T-helper 1 cell (primary cell): ENCODE results near the gene PXMP4.
"Not testable (repeated sequence)": the region's sequence is repeated elsewhere in the genome, so short reads cannot be mapped to it uniquely, and the experiment has no call there.

Experiments
- DNase-seq, 5 donors: peaks; one replicate each; pipeline ENCODE4 v3.0.0-alpha.2; 2012 to 2020
- total RNA-seq, 4 donors: gene quantifications; one replicate each; lab custom pipeline; 2026; lab: John Stamatoyannopoulos, UW

PXMP4 gene, protein sequence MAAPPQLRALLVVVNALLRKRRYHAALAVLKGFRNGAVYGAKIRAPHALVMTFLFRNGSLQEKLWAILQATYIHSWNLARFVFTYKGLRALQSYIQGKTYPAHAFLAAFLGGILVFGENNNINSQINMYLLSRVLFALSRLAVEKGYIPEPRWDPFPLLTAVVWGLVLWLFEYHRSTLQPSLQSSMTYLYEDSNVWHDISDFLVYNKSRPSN
- 4.5 to 15.1 (median 10.9) reads per million in 4 donors for total RNA-seq

DNA sequence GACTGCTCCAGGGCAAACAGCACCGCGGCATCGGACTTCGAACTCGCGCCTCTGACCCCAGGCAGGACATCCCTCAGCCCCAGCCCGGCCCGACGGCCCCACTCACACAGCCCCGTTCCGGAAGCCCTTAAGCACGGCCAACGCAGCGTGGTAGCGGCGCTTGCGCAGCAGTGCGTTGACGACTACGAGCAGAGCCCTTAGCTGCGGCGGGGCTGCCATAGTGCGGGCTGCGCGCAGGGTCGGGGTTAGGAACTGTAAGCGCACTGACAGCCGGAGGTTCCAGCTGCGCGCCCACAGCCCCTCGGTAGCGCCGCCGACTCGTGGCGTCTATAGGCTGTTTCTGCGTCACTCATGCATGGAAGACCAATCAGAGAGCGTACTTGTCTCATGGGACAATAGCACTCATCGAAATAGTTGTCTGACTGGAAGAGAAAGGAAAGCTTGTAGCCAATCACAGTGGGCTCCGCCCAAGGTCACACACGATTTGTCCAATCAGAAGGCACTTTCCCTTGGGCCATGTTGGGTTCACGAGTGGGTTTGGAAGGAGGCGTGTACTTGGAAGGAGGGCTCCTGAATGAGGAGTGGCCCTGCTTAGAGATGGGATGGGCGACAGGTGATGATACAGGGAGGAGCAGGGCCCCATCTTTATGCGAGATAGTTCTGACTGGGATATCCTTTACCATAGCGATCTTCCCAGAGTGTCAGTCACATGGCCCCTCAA, at the start of gene PXMP4:
Gene PXMP4, minus strand, starts transcription at position 322 of the 721 bp plus-strand sequence. Its CDS starts 103 bp downstream, at position 219.
- peak; percentile 67 to 96 (median 79) for DNase-seq

DNA sequence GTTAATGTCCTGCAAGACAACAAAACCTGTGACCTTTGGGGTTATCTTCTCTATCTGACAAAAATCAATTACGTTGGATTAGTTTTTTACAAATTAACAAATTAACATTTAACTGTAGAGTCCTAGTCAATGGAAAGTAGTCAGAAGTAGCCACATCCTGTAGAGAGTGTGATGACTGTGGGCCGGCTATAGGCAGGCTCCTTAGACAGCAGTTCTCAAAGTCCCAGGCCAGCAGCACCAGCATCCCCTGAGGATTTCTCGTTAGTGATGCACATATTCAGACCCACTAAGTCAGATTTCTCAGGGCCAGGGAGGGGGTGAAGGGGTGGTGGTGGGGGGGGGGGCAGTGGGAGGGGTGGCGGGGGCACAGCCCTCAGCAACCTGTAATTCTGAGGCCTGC, 48.9 kb upstream of the PXMP4 start:
- DNase-seq = no peak

DNA sequence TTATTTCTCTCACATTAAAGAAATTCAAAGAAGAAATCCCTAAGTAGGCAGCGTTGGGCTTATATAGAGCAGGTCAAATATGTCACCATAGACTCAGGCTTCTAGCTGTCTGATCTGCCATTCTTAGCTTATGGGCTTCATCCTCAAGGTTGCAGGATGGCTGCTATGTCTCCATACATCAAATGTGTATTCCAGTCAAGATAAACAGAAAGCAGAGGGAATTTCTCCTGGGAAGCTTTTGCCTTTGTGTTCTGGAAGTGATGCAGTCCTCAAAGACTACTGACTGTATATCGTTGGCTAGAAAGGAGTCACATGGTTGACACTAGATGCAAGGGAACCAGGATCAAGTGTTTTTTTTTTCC, 47.6 kb upstream of the PXMP4 start:
- no peak for DNase-seq

DNA sequence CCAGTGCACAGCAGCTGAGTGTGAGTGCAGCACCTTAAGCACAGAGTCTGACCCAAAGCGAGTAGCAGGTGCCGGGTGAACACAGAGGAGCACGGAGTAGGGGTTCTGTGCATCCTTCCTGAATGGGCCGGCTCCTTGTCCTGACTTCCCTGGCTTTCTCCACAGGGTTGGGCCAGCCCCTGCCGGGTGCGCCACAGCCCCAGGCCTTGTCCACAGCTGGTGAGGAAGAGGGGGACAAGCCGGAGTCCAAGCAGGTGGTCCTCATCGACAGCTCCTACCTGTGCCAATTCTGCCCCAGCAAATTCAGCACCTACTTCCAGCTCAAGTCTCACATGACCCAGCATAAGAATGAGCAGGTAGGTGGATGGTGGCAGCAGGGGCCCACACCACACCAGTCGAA, 46.6 kb upstream of the PXMP4 start:
- DNase-seq = no peak

DNA sequence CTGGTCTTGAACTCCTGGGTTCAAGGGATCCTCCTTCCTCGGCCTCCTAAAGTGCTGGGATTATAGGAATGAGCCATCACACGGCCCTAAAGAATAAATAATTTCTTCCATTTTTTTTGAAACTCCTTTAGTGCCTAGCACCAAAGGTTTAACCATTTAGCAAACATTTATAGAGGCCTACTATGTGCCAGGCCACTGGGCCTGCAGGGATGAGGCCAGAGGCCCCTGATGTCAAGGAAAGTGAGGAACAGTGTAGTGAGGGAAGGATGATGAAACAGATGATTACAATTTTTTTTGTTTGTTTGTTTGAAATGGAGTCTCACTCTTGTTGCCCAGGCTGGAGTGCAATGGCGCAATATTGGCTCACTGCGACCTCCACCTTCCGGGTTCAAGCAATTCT, 45.5 kb upstream of the PXMP4 start:
- DNase-seq = no peak

DNA sequence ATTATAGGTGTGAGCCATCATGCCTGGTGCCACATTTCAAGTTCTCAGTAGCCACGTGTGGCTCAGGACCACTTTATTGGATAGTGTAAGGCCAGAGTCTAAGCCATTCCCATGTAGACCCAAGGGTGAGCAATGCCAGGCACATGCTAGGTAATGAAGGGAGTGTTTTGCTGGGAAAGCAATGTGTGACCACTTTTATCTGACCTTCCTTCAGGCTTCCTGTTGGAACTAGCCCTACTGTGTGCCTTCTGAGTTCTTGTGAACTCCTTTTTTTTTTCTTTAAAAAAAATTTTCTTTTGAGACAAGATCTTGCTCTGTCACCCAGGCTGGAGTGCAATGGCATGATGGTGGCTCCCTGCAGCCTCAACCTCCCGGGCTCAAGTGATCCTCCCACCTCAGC, 45.0 kb upstream of the PXMP4 start:
- no peak for DNase-seq

DNA sequence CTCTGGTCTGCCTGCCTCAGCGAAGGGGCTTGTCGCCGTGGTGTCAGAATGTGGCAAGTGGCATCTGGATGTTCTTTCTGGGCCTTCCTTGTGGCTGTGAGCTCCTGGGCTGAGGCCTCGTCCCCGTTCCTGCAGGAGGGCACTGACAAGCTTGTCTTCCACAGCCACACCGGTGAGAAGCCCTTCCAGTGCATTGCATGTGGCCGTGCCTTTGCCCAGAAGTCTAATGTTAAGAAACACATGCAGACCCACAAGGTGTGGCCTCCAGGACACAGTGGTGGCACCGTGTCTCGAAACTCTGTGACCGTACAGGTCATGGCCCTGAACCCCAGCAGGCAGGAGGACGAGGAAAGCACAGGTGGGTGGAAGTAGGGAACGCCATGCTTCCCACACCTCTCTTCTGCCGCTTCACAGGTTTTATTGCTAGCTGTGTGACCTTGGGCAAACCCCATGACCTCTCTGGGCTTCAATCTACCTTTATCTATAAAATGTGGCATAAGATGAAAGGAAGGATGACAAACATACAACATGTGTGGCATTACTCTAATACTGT, 41.7 kb upstream of the PXMP4 start:
- no peak for DNase-seq

DNA sequence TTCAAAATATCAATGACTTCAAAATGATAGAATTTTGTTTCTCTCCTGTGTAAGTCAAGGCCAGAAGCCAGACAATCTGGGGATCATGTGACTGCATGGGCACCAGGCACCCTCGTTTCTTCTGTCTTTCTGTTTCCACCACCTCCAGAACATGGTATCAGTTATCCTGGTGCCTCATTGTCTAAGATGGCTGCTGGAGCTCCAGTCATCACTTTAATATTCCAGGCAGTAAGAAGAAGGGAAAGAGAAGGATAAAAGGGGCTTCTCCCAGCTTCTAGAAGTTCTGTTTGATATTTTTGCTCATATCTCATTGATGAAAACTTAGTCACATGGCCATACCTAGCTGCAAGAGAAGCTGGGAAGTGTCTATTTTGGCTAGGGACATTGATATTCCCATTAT, 37.3 kb upstream of the PXMP4 start:
- no peak for DNase-seq

DNA sequence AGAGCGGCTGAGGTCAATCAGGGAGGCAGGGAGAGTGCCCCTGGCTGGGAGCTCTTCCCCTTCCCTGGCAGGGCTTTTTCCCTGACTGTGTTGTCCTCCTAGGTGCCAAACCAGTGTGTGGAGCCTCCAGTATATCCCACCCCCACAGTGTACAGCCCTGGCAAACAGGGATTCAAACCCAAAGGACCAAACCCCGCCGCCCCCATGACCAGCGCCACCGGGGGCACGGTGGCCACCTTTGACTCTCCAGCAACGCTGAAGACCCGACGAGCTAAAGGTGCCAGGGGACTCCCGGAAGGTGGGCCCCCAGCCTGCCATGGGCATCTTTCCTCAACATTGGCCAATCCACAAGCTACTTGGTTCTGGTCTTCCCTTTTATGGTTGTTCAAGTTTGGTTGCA, 36.9 kb upstream of the PXMP4 start:
- DNase-seq = no peak

DNA sequence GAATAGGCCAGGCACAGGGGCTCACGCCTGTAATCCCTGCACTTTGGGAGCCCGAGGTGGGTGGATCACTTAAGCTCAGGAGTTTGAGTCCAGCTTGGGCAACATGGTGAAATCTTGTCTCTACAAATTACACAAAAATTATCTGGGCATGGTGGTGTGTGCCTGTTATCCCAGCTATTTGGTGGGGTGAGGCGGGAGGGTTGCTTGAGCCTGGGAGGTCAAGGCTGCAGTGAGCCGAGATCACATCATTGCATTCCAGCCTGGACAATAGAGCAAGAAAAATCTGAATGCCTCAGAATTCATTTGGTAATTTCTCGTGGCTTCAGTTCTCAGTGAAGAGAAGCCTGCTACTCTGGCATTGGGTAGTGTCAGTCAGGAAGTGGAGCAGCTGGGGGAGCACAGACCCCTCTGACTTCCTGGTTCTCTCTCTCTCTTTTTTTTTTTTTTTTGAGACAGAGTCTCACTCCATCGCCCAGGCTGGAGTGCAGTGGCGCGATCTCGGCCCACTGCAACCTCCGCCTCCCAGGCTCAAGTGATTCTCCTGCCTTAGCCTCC, 35.9 kb upstream of the PXMP4 start:
- not testable (repeated sequence) for DNase-seq

DNA sequence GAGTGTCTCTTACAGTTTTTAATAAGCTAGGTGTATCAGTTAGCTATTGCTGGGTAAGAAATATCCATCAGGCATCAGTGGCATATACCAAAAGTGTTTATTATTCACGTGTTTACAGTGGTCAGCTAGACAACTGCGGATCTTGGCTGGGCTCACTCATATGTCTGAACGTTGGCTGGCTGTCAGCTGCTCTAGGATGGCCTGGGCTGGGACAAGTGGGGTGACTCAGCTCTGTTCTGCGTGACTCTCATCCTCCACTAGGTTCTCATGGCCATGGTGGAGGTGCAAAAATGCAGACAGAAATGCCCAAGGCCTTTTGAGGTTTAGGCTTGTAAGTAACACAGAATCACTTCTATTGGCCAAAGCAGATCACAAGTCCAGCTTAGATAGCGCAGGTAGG, 33.7 kb upstream of the PXMP4 start:
- no peak for DNase-seq

DNA sequence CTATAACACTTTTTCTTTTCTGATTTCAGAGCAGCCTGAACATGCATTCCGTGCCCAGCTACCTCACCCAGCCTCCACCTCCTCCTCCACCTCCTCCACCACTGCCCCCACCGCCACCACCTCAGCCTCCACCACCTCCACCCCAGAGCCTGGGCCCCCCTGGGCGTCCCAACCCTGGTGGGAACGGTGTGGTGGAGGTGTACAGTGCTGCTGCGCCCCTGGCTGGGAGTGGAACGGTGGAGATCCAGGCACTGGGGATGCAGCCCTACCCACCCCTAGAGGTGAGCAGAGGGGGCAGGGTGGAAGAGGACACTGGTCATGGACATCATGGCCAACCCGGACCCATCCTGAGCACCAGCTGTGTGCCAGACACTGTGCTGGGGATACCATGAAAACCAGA, 33.0 kb upstream of the PXMP4 start:
- DNase-seq = no peak

DNA sequence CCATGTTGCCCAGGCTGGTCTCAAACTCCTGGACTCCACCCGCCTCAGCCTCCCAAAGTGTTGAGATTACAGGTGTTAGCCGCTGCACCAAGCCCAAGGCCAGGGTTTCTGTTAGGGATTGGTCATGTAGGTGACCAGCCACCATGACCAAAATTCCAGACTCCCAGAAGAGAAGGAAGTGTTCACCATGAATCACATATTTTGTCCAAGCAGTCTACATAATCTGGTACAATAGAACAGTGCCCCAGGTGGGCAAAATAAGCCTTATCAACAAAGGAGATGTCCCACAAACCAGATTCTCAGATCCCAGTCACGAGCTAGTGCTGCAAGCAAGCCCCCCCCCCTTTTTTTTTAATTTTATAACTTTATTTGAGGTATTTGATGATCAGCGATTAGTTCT, 31.7 kb upstream of the PXMP4 start:
- DNase-seq = no peak

DNA sequence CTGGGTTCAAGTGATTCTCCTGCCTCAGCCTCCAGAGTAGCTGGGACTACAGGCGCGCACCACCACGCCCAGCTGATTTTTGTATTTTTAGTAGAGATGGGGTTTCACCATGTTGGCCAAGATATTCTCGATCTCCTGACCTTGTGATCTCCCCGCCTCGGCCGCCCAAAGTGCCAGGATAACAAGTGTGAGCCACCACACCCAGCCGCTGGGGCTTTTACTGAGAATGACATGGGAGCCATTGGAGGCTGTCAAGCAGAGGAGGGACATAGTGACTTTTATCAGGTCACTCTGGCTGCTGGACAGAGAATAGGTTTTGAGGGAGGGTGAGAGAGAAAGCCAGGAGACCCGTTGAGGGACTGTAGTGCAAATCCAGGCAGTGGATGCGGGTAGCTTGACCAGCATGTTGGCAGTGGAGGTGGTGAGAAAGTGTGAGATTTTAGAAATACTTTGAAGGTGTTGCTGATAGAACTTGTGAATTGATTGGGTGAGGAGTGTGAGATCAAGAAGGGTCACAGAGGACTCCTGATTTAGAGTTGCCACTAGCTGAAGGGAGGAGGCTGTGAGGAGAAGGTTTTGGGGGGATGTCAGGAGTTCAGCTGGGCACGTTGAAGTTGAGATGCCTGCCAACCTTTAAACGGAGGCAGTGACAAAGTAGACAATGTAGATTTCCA, 26.4 kb upstream of the PXMP4 start:
- no peak for DNase-seq

DNA sequence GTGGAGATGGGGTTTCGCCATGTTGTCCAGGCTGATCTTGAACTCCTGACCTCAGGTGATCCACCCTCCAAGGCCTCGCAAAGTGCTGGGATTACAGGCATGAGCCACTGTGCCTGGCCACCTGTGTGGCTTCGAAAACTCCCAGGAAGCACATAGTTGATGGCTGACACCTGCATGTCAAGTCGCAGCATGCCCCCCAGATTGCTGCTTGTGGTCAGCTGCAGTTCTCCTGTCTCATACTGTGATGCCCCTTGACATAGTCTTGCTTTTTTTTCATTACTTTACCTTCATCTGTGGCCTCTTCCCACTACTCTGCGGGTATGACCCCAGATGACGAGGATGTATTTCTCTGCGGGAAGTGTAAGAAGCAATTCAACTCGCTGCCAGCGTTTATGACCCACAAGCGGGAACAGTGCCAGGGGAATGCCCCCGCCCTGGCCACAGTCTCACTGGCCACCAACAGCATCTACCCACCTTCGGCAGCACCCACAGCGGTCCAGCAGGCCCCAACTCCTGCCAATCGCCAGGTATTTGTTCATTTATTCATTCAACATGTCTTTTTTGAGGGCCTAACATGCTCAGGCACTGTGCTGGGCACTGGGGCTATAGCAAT, 24.8 kb upstream of the PXMP4 start:
- DNase-seq = no peak

DNA sequence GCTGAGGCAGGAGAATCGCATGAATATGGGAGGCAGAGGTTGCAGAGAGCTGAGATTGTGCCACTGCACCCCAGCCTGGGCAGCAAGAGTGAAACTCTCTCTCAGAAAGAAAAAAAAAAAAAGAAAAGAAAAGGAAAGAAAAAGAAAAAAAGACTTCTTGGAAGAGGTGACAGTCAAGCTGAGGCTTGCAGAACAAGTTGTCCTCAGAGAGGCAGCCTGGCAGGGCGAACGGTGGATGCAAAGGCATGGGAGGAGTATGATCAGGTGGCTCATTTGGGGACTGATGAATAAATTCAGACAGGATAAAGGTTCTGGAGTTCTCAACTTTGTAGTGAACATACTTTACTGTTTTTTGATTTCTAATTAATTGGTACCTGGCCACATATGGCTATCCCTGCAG, 24.1 kb upstream of the PXMP4 start:
- DNase-seq = no peak

DNA sequence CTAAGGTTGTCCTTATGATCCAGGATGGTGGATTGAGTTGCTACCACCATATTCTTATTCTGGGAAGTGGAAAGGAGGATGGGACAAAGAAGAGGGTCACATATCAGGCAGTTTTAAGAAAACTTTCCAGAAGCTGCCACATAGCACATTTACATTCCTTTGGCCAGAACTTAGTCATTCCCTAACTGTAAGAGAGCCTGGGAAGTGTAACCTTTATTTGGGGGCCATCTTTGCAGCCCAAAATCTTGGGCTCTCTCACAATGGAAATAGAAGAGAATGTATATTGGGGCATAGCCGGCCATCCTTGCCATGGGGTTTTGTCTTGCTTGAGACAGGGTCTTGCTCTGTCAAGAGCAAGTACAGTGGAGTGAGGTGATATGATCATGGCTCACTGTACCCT, 20.1 kb upstream of the PXMP4 start:
- no peak for DNase-seq

DNA sequence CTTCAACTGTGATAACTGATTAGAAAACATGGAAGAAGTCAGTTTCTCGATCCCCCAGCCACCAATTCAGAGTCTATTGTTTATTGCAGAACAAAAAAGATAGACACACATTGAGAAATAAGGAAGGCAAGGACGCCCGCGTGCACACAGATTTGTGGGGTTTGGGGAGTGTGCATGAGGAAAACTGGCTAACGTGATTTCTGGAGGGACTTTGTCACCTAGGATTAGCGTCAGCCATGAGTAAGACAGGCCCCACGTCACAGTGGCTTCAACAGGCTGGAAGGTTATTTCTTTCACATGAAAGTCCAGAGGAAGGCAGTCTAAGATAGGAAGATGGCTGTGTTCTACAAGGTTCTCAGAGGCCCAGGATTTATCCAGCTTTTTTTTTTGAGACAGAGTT, 19.4 kb upstream of the PXMP4 start:
- no peak for DNase-seq

DNA sequence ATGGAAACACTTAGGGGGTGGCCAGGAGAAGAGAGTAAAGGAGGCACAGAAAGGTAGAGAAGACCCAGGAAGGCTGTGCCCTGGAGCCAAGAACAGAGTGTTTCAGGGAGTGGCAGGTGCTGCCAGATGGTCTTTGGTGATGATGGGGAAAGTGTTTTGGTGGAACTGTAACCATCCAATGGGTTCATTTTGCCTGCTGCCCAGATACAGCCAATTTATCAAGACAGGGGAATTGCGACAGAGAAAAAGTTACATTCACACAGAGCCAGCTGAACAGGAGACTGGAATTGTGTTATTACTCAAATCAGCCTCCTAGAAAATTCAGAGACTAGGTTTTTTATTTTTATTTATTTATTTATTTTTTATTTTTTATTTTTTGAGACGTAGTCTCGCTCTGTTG, 16.9 kb upstream of the PXMP4 start:
- DNase-seq = no peak

DNA sequence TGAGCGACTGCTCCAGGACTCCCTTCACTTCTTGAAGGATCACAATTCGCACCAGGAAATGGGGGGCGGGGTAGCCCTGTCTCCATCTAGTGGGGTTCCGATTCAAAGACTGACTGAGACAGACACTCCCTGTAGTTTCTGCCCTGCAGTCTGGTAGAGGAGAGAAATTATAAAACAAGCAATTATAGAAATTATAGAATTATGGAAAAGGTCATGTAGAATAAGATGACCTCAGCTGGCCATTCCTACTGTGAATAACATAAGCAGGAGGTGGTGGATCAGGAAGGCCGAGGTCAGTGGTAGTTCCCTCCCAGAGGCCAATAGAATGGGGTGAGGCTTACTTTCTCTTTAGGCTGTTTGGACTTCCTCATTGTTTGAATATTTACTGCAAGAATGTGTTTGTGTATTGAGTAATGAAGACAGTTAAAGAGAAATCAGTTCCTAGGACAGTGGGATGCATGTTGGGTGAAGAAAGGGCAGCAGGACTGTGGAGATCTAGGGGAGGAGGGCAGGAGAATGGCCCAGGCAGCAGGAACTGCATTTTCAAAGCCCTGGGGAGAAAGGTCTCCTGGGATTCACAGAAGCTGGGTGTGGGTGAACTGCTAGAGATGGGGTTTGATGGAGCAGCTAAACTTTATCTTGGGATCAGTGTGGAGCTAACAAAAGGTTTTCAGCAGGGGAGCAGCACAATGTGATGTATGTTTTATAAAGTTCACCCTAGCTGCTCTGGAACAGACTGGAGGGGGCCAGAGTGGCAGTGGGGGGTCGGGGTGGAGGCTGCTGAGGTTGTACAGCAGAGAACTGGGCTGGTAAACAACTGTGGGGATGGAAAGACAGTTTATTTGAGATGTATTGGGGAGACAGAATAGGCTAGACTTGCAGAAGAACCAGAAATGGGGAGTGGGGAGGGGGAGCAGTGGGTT, 13.8 kb upstream of the PXMP4 start:
- DNase-seq = no peak

DNA sequence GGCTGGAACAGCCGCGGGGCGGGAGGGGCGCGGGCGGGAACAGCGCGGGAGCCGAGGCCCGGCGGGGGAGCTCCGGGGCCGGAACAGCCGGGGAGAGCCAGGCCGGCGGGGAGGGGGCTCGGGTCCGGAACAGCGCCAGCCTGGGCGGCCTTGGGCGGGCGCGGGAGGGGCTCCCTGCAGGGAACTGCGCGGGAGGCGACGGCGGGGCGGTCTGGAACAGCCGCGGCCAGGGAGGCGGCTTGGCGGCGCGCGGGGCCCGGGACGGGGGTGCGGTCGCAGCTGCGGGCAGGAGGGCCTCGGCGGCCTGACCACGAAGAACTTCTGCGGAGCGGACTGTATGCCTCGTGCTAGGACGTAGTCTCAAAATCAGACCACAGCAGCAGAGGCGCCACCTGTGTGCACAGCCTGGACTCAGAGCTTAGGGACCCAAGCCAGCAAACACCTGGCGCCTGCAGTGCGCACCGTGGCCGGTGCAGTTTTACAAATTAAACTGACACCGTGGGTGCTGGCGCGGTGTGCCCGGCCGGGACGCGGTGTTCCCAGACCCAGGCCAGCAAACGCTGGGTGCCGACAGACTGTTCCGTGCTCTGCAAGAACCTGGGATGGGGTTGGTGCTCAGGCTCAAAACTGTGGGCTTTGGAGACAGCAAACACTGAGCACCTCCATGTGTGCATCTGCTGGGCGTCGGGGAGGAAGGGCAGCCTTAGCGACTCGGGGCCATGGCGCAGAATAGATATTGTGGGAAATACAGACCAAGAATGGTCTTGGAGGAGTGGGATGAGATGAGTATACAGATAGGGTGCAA, 12.3 kb upstream of the PXMP4 start:
- DNase-seq = peak; percentile 76 to 85 (median 82)
